ENCODE results near the gene RPS6KB2. TPM values are rescaled to one million over a fixed set of nuclear protein-coding genes. Genes with fewer than 3 reads are reported as not detected.

The RPS6KB2 gene
- total and polyA plus RNA-seq, 9 of the 15 experiments (the other 6 are each of a cell fraction or from before 2014, with no cell fraction given): 0.42 to 122 (median 82.6) TPM

- TF ChIP-seq REST (IDR thresholded peaks at IDR 0.05; ENCODE audit: borderline replicate concordance) (peak; percentile 7; the same call in 1 of the 2 replicates), REST (CRISPR knock-in tag; IDR thresholded peaks at IDR 0.05; ENCODE audit: low read depth) (no peak), CBFA2T2 (conservative IDR thresholded peaks at IDR 0.05) (peak; percentile 75), TOE1 (IDR thresholded peaks at IDR 0.05; ENCODE audit: borderline replicate concordance) (peak; percentile 99), TOE1 (CRISPR knock-in tag; IDR thresholded peaks at IDR 0.05; ENCODE audit: borderline replicate concordance, low read depth) (no peak), ARID3B (CRISPR knock-in tag; IDR thresholded peaks at IDR 0.05; ENCODE audit: borderline replicate concordance) (no peak), ZNF609 (CRISPR knock-in tag; IDR thresholded peaks at IDR 0.05; ENCODE audit: borderline replicate concordance) (peak; percentile 49; the same call in 1 of the 2 replicates), TEAD1 (CRISPR knock-in tag; IDR thresholded peaks at IDR 0.05) (no peak), ZNF639 (CRISPR knock-in tag; conservative IDR thresholded peaks at IDR 0.05 in 1 of 2, IDR thresholded peaks at IDR 0.05 in 1 of 2) (0 out of 4 replicates have a peak, but pooled peaks of 1 of the 2 experiments have one; percentile 16)
Observed at GRCh38 chr11:67464411-67465188, 36.3 kb downstream of the RPS6KB2 start (continued).

Data from K562 (cell line).